NCI-H1048 (cell line): Measurements from ENCODE around the gene PPARG.

ENCODE experiments used
- DNase-seq: peaks from one replicate; lab custom pipeline; 2025; lab: John Stamatoyannopoulos, UW

PPARG gene

GRCh38 chr3:12415014-12415680 is 126.3 kb downstream of the PPARG start:
- no peak for DNase-seq

- DNase-seq: no peak
Observed at GRCh38 chr3:12416731-12417130, 127.9 kb downstream of the PPARG start.

- DNase-seq: no peak
Observed at GRCh38 chr3:12420393-12420792, 131.5 kb downstream of the PPARG start.

GRCh38 chr3:12421132-12421531 is 132.3 kb downstream of the PPARG start:
- no peak for DNase-seq

GRCh38 chr3:12423131-12423530 is 134.3 kb downstream of the PPARG start:
- no peak for DNase-seq

GRCh38 chr3:12423918-12424630 is 135.2 kb downstream of the PPARG start:
- DNase-seq: no peak

- no peak for DNase-seq
Observed at GRCh38 chr3:12424635-12425319, 135.9 kb downstream of the PPARG start.

GRCh38 chr3:12425850-12426579 is 137.1 kb downstream of the PPARG start:
- no peak for DNase-seq

- DNase-seq: no peak
Observed at GRCh38 chr3:12427551-12427950, 138.7 kb downstream of the PPARG start.

- DNase-seq: no peak
Observed at GRCh38 chr3:12428126-12428525, 139.3 kb downstream of the PPARG start.

- no peak for DNase-seq
Observed at GRCh38 chr3:12430086-12430485, 141.2 kb downstream of the PPARG start.

GRCh38 chr3:12433823-12434222 is 145.0 kb downstream of the PPARG start:
- DNase-seq: no peak

GRCh38 chr3:12436514-12437220 is 147.8 kb downstream of the PPARG start:
- DNase-seq: no peak

GRCh38 chr3:12437221-12437605 is 148.3 kb downstream of the PPARG start:
- no peak for DNase-seq

- DNase-seq: no peak
Observed at GRCh38 chr3:12437861-12438260, 149.0 kb downstream of the PPARG start.

- DNase-seq: no peak
Observed at GRCh38 chr3:12438318-12438717, 149.4 kb downstream of the PPARG start.

GRCh38 chr3:12439161-12439940 is 150.5 kb downstream of the PPARG start:
- DNase-seq: no peak

- no peak for DNase-seq
Observed at GRCh38 chr3:12440927-12441714, 152.3 kb downstream of the PPARG start.

- no peak for DNase-seq
Observed at GRCh38 chr3:12442654-12443501, 154.0 kb downstream of the PPARG start.
